ENCODE results near the gene SPSB1.

Gene SPSB1

DNA sequence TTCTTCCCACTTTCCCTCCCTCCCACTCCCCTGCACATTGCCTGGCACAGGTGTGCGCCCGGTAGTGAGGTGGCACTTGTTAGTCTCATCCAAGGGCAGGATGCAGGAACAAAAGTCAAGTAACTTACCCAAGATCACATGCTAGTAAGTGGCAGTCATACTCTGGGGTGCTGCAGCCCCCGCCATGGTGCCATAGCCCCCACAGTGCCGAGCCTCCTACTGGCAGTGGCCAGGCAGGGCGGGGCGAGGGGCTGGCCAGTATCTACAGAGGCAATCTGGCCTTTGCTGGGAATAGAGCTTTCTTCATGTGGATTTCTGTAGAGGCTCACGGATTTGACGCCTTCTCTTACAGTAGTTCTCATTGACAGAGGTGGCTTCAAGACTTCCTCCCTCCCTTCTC, 31.2 kb upstream of the SPSB1 start:
- TF ChIP-seq, protein P1, sequence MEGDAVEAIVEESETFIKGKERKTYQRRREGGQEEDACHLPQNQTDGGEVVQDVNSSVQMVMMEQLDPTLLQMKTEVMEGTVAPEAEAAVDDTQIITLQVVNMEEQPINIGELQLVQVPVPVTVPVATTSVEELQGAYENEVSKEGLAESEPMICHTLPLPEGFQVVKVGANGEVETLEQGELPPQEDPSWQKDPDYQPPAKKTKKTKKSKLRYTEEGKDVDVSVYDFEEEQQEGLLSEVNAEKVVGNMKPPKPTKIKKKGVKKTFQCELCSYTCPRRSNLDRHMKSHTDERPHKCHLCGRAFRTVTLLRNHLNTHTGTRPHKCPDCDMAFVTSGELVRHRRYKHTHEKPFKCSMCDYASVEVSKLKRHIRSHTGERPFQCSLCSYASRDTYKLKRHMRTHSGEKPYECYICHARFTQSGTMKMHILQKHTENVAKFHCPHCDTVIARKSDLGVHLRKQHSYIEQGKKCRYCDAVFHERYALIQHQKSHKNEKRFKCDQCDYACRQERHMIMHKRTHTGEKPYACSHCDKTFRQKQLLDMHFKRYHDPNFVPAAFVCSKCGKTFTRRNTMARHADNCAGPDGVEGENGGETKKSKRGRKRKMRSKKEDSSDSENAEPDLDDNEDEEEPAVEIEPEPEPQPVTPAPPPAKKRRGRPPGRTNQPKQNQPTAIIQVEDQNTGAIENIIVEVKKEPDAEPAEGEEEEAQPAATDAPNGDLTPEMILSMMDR (IDR thresholded peaks at IDR 0.05), result no peak

DNA sequence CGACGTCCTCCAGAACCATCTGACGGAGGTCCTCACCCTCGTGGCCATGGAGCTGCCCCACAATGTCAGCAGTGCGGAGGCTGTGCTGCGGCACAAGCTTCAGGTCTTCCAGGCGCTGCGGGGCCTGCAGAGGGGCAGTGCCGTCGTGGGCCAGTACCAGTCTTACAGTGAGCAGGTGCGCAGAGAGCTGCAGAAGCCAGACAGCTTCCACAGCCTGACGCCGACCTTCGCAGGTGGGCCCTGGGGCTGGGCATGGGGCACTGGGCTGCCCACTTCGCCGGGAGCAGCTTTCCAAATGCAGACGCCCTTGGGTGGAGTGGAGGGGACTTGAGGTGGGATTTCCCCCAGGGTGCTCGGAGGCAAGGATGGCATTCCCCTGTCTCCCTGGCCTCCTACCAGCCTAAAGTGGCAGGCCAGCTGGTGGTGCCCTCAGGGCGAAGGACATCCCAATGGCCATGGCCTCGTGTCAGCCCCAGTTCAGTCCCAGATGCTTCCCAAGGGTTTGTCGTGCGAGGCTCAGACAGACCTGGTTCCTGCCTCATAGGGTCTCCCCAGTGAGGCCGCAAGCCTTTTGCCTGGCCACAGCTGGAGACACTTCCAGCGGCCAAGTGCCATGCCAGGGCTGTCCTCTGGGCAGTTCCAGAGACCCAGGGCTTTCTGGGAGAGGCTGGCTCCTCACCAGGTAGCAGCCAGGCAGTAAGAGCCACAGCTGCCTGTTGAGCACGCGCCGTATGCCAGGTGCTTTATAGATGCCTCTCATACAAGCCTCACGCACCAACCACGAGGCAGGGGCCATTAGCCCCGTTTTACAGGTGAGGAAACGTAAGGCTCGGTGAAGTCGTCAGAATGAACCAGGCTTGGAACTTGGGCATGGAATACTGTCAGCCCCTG, 30.4 kb upstream of the SPSB1 start:
- TF ChIP-seq, protein P1 (IDR thresholded peaks at IDR 0.05), result no peak

DNA sequence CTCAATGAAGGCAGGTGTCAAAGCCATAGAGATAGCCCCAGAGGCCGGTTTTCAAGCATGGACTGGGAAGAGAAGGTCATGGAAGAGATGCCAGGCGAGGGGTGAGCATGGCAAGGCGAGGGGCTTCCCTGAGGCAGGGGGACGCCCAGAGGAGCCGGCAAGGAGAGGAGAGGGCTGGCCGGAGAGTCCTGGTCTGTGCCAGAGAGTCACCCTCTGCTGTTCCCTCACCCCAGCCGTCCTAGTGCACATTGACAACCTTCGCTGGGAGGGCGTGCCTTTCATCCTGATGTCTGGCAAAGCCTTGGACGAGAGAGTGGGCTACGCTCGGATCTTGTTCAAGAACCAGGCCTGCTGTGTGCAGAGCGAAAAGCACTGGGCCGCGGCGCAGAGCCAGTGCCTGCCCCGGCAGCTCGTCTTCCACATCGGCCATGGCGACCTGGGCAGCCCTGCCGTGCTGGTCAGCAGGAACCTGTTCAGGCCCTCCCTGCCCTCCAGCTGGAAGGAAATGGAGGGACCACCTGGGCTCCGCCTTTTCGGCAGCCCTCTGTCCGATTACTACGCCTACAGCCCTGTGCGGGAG, 29.3 kb upstream of the SPSB1 start:
- TF ChIP-seq, protein P1 (IDR thresholded peaks at IDR 0.05), result no peak

- TF ChIP-seq, protein P1 (IDR thresholded peaks at IDR 0.05), result no peak
Observed at GRCh38 chr1:9263984-9264872, 28.5 kb upstream of the SPSB1 start.

GRCh38 chr1:9265037-9265436, 27.7 kb upstream of the SPSB1 start:
- TF ChIP-seq, protein P1 (IDR thresholded peaks at IDR 0.05), result no peak

- TF ChIP-seq, protein P1 (IDR thresholded peaks at IDR 0.05), result no peak
Observed at GRCh38 chr1:9265968-9266367, 26.7 kb upstream of the SPSB1 start.

DNA sequence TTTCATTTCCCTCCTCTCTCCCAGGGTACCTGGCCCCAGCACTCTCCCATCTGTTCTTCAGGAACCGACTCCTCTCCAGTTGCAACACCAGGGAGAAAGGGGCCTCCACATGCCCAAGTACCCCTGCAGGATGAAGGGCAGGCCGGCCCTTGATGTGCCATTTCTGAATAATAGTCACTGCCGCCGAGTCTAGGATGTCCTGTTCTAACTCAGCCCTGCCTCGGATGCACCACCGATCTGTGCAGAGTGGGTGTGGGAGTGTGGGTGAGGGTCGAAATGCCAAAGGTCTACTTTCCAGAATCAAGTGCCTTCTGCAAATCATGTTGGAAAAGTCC, 25.4 kb upstream of the SPSB1 start:
- TF ChIP-seq, protein P1 (IDR thresholded peaks at IDR 0.05), result no peak; the same call in 1 of the 2 replicates
